ENCODE data around the gene XRCC1. TPM values are rescaled to one million over a fixed set of nuclear protein-coding genes. Genes with fewer than 3 reads are reported as not detected.

Gene XRCC1
- total RNA-seq, 1 experiment from 2014 or later, result 40.7 TPM

GRCh38 chr19:43584484-43584883 lies 9.2 kb upstream of the XRCC1 start:
- Histone ChIP-seq H3K4me3 (ENCODE audit: low read depth, low read length) (no peak overlapping the region), H3K4me1 (no peaks in the 10 kb centered on the region), H3K27me3 (replicated peaks; ENCODE audit: control insufficient read depth, insufficient read depth, low read length) (no peaks in the 10 kb centered on the region; the same call in 1 of the 2 replicates), H3K36me3 (ENCODE audit: control insufficient read depth, insufficient read depth, low read length) (no peaks in the 10 kb centered on the region), H3K9me3 (no peaks in the 10 kb centered on the region)
- Mint-ChIP-seq H3K4me3 (ENCODE audit: unreplicated experiment) (no peak overlapping the region), H3K27ac (ENCODE audit: unreplicated experiment) (no peak overlapping the region), H3K27me3 (ENCODE audit: insufficient read depth, unreplicated experiment) (no peaks in the 10 kb centered on the region), H3K36me3 (ENCODE audit: insufficient read depth, unreplicated experiment) (peaks cover 4% of the 10 kb centered on the region), H3K4me1 (ENCODE audit: low read depth, unreplicated experiment) (no peaks in the 10 kb centered on the region), H3K9me3 (ENCODE audit: unreplicated experiment) (no peaks in the 10 kb centered on the region)
- intact Hi-C loops (cut with micrococcal nuclease; ENCODE audit: unreplicated experiment), result no loop called here
- ChIA-PET POLR2A (interaction anchor here (0.6 kb wide), 1 partner anchor 12 kb away, joined by 3 read pairs; the partner anchor contains the start of genes IRGQ and ZNF576), CTCF (interaction anchor here (0.6 to 1.4 kb wide), 2 partner anchors 10 to 66 kb away, joined by 7 to 8 read pairs; no protein-coding TSS in a partner anchor)
- no peak for TF ChIP-seq CTCF (IDR thresholded peaks at IDR 0.05; ENCODE audit: insufficient read depth in 1 of 2, low read depth in 1 of 2, low read length in 1 of 2, severe bottlenecking in 1 of 2, unreplicated experiment in 1 of 2)
- DNase-seq, result no peak
- BruUV-seq (replicated peaks), result no TSS peak

DNA sequence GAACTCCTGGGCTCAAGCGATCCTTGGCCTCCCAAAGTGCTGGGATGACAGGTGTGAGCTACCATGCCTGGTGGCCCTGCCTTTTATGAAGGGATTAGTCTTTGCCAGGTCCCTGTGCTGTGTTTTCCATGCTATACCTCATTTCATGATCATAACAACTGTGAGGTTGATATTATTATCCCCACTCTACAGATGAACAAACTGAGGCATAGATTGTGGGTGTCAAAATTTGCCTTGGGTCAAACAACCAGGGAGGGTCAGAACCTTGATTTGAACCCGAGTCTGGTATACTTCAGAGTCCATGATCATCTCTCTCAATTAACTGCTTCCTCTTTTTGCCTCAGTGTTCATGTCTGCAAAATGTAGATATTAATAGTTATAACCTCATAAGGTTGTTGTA lies 7.2 kb upstream of the XRCC1 start:
- Mint-ChIP-seq H3K4me3 (ENCODE audit: unreplicated experiment) (no peak overlapping the region), H3K36me3 (ENCODE audit: insufficient read depth, unreplicated experiment) (peaks cover 4% of the 10 kb centered on the region), H3K27ac (ENCODE audit: unreplicated experiment) (no peak overlapping the region), H3K9me3 (ENCODE audit: unreplicated experiment) (no peaks in the 10 kb centered on the region), H3K27me3 (ENCODE audit: insufficient read depth, unreplicated experiment) (peaks cover 7% of the 10 kb centered on the region), H3K4me1 (ENCODE audit: low read depth, unreplicated experiment) (no peaks in the 10 kb centered on the region)
- no peak overlapping the region for H3K4me3 ChIP-seq (ENCODE audit: low read depth, low read length)
- no peaks in the 10 kb centered on the region for H3K9me3 ChIP-seq
- no peaks in the 10 kb centered on the region for H3K36me3 ChIP-seq (ENCODE audit: control insufficient read depth, insufficient read depth, low read length)
- intact Hi-C loops (cut with micrococcal nuclease; ENCODE audit: unreplicated experiment), result no loop called here
- H3K27me3 ChIP-seq (replicated peaks; ENCODE audit: control insufficient read depth, insufficient read depth, low read length), result no peaks in the 10 kb centered on the region; the same call in 1 of the 2 replicates
- no peak for DNase-seq
- ChIA-PET CTCF (no interaction called here), POLR2A (no interaction called here)
- no peaks in the 10 kb centered on the region for H3K4me1 ChIP-seq
- no peak for TF ChIP-seq CTCF (IDR thresholded peaks at IDR 0.05; ENCODE audit: insufficient read depth in 1 of 2, low read depth in 1 of 2, low read length in 1 of 2, severe bottlenecking in 1 of 2, unreplicated experiment in 1 of 2)
- BruUV-seq (replicated peaks), result no TSS peak

- DNase-seq, result no peak
- Mint-ChIP-seq H3K4me3 (ENCODE audit: unreplicated experiment) (no peak overlapping the region), H3K9me3 (ENCODE audit: unreplicated experiment) (no peaks in the 10 kb centered on the region), H3K27ac (ENCODE audit: unreplicated experiment) (no peak overlapping the region), H3K27me3 (ENCODE audit: insufficient read depth, unreplicated experiment) (peaks cover 10% of the 10 kb centered on the region), H3K36me3 (ENCODE audit: insufficient read depth, unreplicated experiment) (peaks cover 4% of the 10 kb centered on the region), H3K4me1 (ENCODE audit: low read depth, unreplicated experiment) (no peaks in the 10 kb centered on the region)
- H3K4me1 ChIP-seq, result no peaks in the 10 kb centered on the region
- no peak for TF ChIP-seq CTCF (IDR thresholded peaks at IDR 0.05; ENCODE audit: insufficient read depth in 1 of 2, low read depth in 1 of 2, low read length in 1 of 2, severe bottlenecking in 1 of 2, unreplicated experiment in 1 of 2)
- intact Hi-C loops (cut with micrococcal nuclease; ENCODE audit: unreplicated experiment), result no loop called here
- H3K36me3 ChIP-seq (ENCODE audit: control insufficient read depth, insufficient read depth, low read length), result no peaks in the 10 kb centered on the region
- no peak overlapping the region for H3K4me3 ChIP-seq (ENCODE audit: low read depth, low read length)
- no peaks in the 10 kb centered on the region for H3K27me3 ChIP-seq (replicated peaks; ENCODE audit: control insufficient read depth, insufficient read depth, low read length)
- POLR2A ChIA-PET, result no interaction called here
- CTCF ChIA-PET, result interaction anchor here (0.5 kb wide), 1 partner anchor 118 kb away, joined by 4 read pairs; no protein-coding TSS in a partner anchor
- BruUV-seq (replicated peaks), result no TSS peak
- no peaks in the 10 kb centered on the region for H3K9me3 ChIP-seq
Measured at GRCh38 chr19:43581467-43581866, 6.1 kb upstream of the XRCC1 start.
